ENCODE measurements around the gene HYI. TPM values are rescaled to one million over a fixed set of nuclear protein-coding genes. Genes with fewer than 3 reads are reported as not detected.

HYI gene
- total RNA-seq, 2 donors from 2014 or later = 67.7 to 104 TPM

DNA sequence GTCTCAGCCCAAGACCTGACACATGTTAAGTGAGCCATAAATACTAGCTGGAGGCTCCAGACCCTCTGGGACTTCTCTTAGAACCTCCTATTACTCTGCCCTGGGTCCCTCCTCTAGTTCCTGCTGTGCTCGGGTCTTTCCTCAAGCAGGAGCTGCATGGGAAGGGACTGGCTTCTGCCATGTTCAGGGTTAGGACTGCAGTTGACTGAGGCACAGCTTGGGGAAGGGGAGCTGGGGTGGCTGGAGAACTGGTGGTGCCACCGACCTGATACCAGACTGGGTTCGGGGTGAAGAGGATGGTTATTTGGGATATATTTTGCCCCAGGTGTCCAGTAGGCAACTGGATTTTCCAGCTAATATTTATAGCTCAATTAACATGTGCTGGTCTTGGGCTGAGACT, 15.7 kb downstream of the HYI start:
- intact Hi-C loops (cut with DNase I) = no loop called here
- H3K4me3 ChIP-seq = no peak overlapping the region
- 89% methylated on average over 3 of the region's 3 CpGs for WGBS
- no peaks in the 10 kb centered on the region for H3K9me3 ChIP-seq
- TF ChIP-seq POLR2A (IDR thresholded peaks at IDR 0.05) = no peak
- TF ChIP-seq POLR2AphosphoS5 (IDR thresholded peaks at IDR 0.05) = no peak
- no peak for TF ChIP-seq CTCF (IDR thresholded peaks at IDR 0.05)
- no peaks in the 10 kb centered on the region for H3K4me1 ChIP-seq (replicated peaks)
- H3K36me3 ChIP-seq = peaks cover 7 to 8% of the 10 kb centered on the region in 2 donors
- no peak for DNase-seq (ENCODE audit: low spot score)
- no peaks in the 10 kb centered on the region for H3K27me3 ChIP-seq (replicated peaks; ENCODE audit: insufficient read depth)
- no peak overlapping the region for H3K27ac ChIP-seq

DNA sequence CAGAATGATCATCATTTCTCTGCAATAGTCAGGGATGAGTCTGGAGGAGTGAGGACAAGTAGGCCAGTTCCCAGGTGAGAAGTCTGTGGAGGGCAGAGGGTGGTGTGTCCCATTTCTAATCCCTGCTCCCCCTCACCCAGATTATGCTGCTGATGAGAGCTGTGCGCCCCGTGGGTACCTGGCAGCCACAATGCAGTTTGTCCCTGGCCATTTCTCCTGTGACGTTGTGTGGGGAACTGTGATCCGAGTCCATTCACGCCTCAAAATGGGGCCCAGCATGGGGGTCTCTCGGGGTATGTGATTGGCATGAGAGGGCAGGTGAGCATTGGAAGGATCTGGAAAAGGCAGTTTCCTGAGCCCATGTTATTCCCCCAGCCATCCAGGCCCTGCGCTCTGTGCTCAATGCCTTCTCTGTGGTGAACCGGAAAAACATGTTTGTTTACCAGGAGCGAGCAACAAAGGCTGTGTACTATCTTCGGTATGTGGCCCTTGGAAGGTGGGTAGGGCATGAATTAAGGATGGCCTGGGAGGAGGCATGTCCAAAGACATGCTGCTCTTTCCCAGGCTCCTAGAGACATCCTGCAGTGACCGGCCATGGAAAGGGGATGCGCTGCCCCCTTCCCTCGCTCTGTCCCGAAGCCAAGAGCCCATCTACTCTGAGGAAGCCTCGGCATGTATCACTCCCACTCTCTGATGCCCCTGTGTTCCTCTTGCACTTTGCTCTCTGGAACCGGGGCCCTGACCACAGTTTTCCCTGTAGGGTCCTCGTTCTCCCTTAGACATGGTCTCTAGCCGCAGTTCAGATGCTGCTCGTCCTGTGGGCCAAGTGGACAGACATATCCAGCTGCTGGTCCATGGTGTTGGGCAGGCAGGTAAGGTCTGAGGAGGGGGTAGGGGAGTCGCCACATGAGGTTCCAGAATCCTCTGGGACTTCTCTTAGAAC, 16.4 kb downstream of the HYI start:
- intact Hi-C loops (cut with DNase I) = no loop called here
- TF ChIP-seq POLR2A (IDR thresholded peaks at IDR 0.05) = no peak
- no peak for TF ChIP-seq CTCF (IDR thresholded peaks at IDR 0.05)
- TF ChIP-seq POLR2AphosphoS5 (IDR thresholded peaks at IDR 0.05) = no peak
- Histone ChIP-seq H3K4me1 (replicated peaks) (no peaks in the 10 kb centered on the region), H3K27me3 (replicated peaks; ENCODE audit: insufficient read depth) (no peaks in the 10 kb centered on the region), H3K9me3 (no peaks in the 10 kb centered on the region), H3K36me3 (peaks cover 14 to 15% of the 10 kb centered on the region in 2 donors), H3K27ac (no peak overlapping the region), H3K4me3 (no peak overlapping the region)
- DNase-seq (ENCODE audit: low spot score) = no peak
- 84% methylated on average over 20 of the region's 20 CpGs for WGBS

- TF ChIP-seq POLR2AphosphoS5 (IDR thresholded peaks at IDR 0.05) = no peak
- TF ChIP-seq POLR2A (IDR thresholded peaks at IDR 0.05) = no peak
- TF ChIP-seq CTCF (IDR thresholded peaks at IDR 0.05) = no peak
- H3K27ac ChIP-seq = no peak overlapping the region
- H3K27me3 ChIP-seq (replicated peaks; ENCODE audit: insufficient read depth) = no peaks in the 10 kb centered on the region
- no peak for DNase-seq (ENCODE audit: low spot score)
- H3K4me1 ChIP-seq (replicated peaks) = no peaks in the 10 kb centered on the region
- intact Hi-C loops (cut with DNase I) = no loop called here
- H3K4me3 ChIP-seq = no peak overlapping the region
- peaks cover 16 to 23% of the 10 kb centered on the region in 2 donors for H3K36me3 ChIP-seq
- no peaks in the 10 kb centered on the region for H3K9me3 ChIP-seq
- WGBS = 85% methylated on average over 3 of the region's 3 CpGs
These were observed 17.4 kb downstream of the HYI start for GRCh38 chr1:43436371-43436770.

DNA sequence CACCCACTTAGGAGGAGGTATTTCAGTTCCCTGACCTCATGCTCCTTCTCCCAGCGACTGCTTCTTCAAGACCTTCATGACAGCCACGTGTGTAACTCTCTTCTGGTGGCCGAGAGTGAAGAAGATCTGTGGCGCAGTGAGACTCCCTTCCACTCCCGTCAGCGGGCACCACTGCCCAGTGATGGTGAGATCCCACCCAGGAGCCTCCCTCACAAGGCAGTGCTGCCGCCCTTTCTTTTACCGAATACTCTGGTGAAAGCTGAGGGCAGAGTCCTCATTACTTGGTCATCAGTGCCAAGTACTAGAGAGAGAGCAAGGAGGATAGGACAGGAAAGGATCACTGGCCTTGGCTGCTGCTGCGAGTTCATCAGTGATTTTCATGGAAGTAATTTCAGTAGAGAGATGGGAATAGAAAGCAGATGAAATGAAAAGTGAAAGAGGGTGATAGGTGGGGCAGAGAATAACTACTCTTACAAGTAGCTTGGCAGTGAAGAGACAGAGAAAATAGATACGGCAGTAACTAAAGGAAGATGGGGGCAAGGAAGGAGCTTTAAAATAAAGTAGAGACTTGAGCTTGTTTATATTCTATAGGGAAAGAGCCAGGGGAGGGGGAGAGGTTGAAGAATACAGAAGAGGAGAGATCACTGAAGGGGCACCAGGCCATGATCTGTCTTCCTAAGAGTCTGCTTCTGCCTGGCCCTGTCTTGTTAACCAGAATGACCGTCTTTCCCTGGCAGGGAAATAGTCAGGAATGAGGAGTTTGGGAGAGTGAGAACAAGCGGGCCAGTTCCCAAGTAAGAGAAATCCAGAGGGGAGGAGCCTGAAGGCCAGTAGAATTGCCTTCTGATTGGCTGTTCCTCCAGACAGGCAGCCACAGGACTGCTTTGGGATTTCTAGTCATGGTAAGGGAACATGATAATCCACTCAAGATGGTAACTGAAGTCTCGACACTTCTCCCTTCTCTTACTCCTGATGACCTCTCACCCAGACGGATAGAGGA, 18.3 kb downstream of the HYI start:
- no peak overlapping the region for H3K4me3 ChIP-seq
- H3K27ac ChIP-seq = no peak overlapping the region

More for the DNA sequence above, 18.3 kb downstream of the HYI start:
- peaks cover 18 to 32% of the 10 kb centered on the region in 2 donors for H3K36me3 ChIP-seq
- no peak for DNase-seq (ENCODE audit: low spot score)
- TF ChIP-seq CTCF (IDR thresholded peaks at IDR 0.05) (no peak), POLR2AphosphoS5 (IDR thresholded peaks at IDR 0.05) (no peak), POLR2A (IDR thresholded peaks at IDR 0.05) (no peak)
- no peaks in the 10 kb centered on the region for H3K9me3 ChIP-seq
- H3K4me1 ChIP-seq (replicated peaks) = no peaks in the 10 kb centered on the region
- WGBS = 67% methylated on average over 14 of the region's 14 CpGs
- H3K27me3 ChIP-seq (replicated peaks; ENCODE audit: insufficient read depth) = no peaks in the 10 kb centered on the region
- intact Hi-C loops (cut with DNase I) = no loop called here

All from prostate gland (tissue), 2 donors.